Ascending aorta (tissue), 2 donors: Measurements from ENCODE around the gene EIPR1. TPM values are rescaled to one million over a fixed set of nuclear protein-coding genes. Genes with fewer than 3 reads are reported as not detected.
"Not testable (repeated sequence)": the region's sequence is repeated elsewhere in the genome, so short reads cannot be mapped to it uniquely, and the experiment has no call there.

Experiments
- DNase-seq, 2 donors: peaks; one replicate each; pipeline ENCODE4 v3.0.0-alpha.2; 2019; ENCODE audit warnings: low spot score in 2 of 2
- H3K27ac ChIP-seq, 2 donors: fragments of 200-600 bp; sonication (generic); one replicate each; pipeline ENCODE4 v1.5.1; 2016 to 2017; ENCODE audit warnings: mild to moderate bottlenecking in 1 of 2
- H3K27me3 ChIP-seq: fragments of 200-600 bp; sonication (generic); one replicate; pipeline ENCODE4 v1.5.1; 2017
- H3K36me3 ChIP-seq, 2 donors: fragments of 200-600 bp; sonication (generic); one replicate each; pipeline ENCODE4 v1.5.1; 2016
- H3K4me1 ChIP-seq, 2 donors: fragments of 200-600 bp; sonication (generic); one replicate each; pipeline ENCODE4 v1.5.1; 2016 to 2017; ENCODE audit warnings: mild to moderate bottlenecking in 1 of 2
- H3K4me3 ChIP-seq, 2 donors: fragments of 200-600 bp; sonication (generic); one replicate each; pipeline ENCODE4 v1.5.1; 2016 to 2017; ENCODE audit warnings: mild to moderate bottlenecking in 1 of 2
- H3K9me3 ChIP-seq, 2 donors: fragments of 200-600 bp; sonication (generic); one replicate each; pipeline ENCODE4 v1.5.1; 2016
- intact Hi-C: fragments of 100-400 bp; cut with DNase I; formaldehyde crosslinking; loops from one replicate; pipeline ENCODE4 v1.15.1; 2023
- total RNA-seq: library from RNA; depleted of rRNA; stranded (reverse); fragments of >200 nt; gene quantifications from one replicate; pipeline ENCODE4 v1.1.0, GENCODE V29; 2016
- TF ChIP-seq, protein P1 (sequence below), 3 experiments: fragments of 200-600 bp in 2 of 3; fragments of 450-650 bp in 1 of 3; sonication (generic) in 2 of 3; IDR thresholded peaks; one replicate each; pipeline ENCODE4 v1.5.1; 2016 to 2019; ENCODE audit warnings: antibody characterized with exemption in 3 of 3, mild to moderate bottlenecking in 1 of 3, moderate library complexity in 1 of 3

Gene EIPR1
- total RNA-seq, 1 donor from 2014 or later, result 14.5 TPM

DNA sequence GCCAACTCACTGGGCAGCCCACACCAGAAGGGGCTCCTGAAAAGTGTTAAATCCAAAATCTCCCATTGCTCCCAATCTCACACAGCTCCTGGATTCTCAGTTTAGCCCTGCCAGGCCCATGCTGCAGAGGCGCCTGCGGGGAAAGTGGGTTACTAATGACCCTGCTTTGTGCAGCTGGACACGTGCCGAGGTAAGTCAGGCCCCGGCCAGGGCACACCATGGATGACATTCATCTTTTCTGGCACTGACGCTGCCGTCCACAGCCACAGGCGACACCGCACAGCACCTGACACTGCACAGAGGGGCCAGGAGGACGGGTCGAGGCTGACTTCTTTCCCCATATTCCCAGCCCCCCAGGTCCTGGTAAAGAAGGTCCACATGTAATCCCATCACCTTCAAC lies 193.5 kb downstream of the EIPR1 start:
- Histone ChIP-seq H3K36me3 (peaks cover 0 to 8% of the 10 kb centered on the region in 2 donors), H3K9me3 (no peaks in the 10 kb centered on the region), H3K4me1 (no peaks in the 10 kb centered on the region), H3K27me3 (no peaks in the 10 kb centered on the region), H3K27ac (no peak overlapping the region), H3K4me3 (no peak overlapping the region)
- TF ChIP-seq, protein P1, sequence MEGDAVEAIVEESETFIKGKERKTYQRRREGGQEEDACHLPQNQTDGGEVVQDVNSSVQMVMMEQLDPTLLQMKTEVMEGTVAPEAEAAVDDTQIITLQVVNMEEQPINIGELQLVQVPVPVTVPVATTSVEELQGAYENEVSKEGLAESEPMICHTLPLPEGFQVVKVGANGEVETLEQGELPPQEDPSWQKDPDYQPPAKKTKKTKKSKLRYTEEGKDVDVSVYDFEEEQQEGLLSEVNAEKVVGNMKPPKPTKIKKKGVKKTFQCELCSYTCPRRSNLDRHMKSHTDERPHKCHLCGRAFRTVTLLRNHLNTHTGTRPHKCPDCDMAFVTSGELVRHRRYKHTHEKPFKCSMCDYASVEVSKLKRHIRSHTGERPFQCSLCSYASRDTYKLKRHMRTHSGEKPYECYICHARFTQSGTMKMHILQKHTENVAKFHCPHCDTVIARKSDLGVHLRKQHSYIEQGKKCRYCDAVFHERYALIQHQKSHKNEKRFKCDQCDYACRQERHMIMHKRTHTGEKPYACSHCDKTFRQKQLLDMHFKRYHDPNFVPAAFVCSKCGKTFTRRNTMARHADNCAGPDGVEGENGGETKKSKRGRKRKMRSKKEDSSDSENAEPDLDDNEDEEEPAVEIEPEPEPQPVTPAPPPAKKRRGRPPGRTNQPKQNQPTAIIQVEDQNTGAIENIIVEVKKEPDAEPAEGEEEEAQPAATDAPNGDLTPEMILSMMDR (IDR thresholded peaks at IDR 0.05), result no peak
- no peak for DNase-seq
- intact Hi-C loops, result no loop called here

- peaks cover 0 to 6% of the 10 kb centered on the region in 2 donors for H3K36me3 ChIP-seq
- TF ChIP-seq, protein P1 (IDR thresholded peaks at IDR 0.05), result no peak
- intact Hi-C loops, result no loop called here
- DNase-seq, result no peak
- no peaks in the 10 kb centered on the region for H3K9me3 ChIP-seq
- H3K27ac ChIP-seq, result no peak overlapping the region
- H3K27me3 ChIP-seq, result no peaks in the 10 kb centered on the region
- H3K4me1 ChIP-seq, result no peaks in the 10 kb centered on the region
- no peak overlapping the region for H3K4me3 ChIP-seq
These were observed 193.9 kb downstream of the EIPR1 start for GRCh38 chr2:3183766-3184165.

GRCh38 chr2:3182848-3183247 lies 194.8 kb downstream of the EIPR1 start:
- no peak overlapping the region for H3K4me3 ChIP-seq
- DNase-seq, result no peak
- no peaks in the 10 kb centered on the region for H3K4me1 ChIP-seq
- no peaks in the 10 kb centered on the region for H3K36me3 ChIP-seq
- intact Hi-C loops, result no loop called here
- no peak overlapping the region for H3K27ac ChIP-seq
- H3K9me3 ChIP-seq, result no peaks in the 10 kb centered on the region
- H3K27me3 ChIP-seq, result no peaks in the 10 kb centered on the region
- TF ChIP-seq, protein P1 (IDR thresholded peaks at IDR 0.05), result no peak

DNA sequence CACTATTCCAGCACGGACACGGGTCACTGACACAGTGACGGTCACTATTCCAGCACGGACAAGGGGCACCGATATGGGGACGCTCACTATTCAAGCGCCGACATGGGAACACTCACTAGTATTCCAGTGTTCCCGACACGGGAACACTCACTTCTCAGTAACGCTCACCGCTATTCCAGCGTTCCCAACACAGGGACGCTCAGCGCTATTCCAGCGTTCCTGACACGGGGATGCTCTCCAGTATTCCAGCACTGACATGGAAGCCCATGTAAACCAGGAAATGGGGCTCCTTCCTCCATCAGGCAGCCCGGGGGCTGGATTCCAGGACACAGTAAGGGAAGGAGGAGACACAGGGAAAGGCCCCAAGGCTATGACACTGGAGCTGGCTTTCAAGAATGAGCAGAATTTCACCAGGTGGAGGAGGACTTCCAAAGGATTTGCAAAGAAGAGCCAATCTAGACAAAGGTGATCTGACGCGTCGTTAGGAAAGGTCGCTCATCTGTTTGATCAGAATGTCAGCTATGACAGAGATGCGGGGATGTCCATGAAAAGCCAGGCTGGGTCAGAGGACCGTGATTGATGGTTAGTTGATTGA lies 196.1 kb downstream of the EIPR1 start:
- TF ChIP-seq, protein P1 (IDR thresholded peaks at IDR 0.05), result no peak
- no peak for DNase-seq
- peaks cover 0 to 5% of the 10 kb centered on the region in 2 donors for H3K36me3 ChIP-seq

GRCh38 chr2:3180909-3181221 lies 196.8 kb downstream of the EIPR1 start:
- H3K27me3 ChIP-seq, H3K36me3 ChIP-seq, H3K4me1 ChIP-seq, H3K27ac ChIP-seq, H3K9me3 ChIP-seq, intact Hi-C loops, DNase-seq, H3K4me3 ChIP-seq: not testable (repeated sequence)

More for the DNA sequence above, 196.1 kb downstream of the EIPR1 start:
- Histone ChIP-seq H3K4me1 (no peaks in the 10 kb centered on the region), H3K4me3 (no peak overlapping the region), H3K27me3 (no peaks in the 10 kb centered on the region), H3K27ac (no peak overlapping the region), H3K9me3 (no peaks in the 10 kb centered on the region)
- intact Hi-C loops, result no loop called here

DNA sequence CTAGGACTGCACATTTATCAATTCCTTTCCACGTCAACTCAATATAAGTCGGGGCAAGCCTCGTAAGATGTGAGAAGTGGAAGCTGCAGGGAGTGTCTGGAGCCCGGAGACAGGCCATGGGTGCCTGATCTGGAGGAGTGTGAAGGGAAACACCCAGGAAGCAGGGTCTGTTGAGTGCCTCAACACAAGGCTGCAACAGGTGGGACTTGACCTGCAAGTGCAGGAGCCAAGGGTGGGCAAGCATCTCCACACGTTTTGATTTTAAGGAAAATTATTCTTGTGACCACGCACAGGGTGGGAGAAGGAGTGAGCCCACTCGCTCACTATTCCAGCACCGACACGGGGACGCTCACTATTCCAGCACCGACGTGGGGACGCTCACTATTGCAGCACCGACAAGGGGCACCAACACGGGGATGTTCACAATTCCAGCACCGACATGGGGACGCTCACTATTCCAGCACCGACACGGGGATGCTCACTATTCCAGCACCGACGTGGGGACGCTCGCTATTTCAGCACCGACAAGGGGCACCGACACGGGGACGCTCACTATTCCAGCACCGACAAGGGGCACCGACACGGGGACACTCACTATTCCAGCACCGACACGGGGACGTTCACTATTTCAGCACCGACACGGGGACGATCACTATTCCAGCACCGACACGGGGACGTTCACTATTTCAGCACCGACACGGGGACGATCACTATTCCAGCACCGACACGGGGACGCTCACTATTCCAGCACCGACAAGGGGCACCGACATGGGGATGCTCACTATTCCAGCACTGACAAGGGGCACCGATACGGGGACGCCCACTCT lies 197.3 kb downstream of the EIPR1 start:
- intact Hi-C loops, result no loop called here
- TF ChIP-seq, protein P1 (IDR thresholded peaks at IDR 0.05), result no peak
- no peak for DNase-seq
- no peaks in the 10 kb centered on the region for H3K27me3 ChIP-seq
- no peak overlapping the region for H3K4me3 ChIP-seq
- peaks cover 0 to 5% of the 10 kb centered on the region in 2 donors for H3K36me3 ChIP-seq
- no peaks in the 10 kb centered on the region for H3K9me3 ChIP-seq
- no peaks in the 10 kb centered on the region for H3K4me1 ChIP-seq
- no peak overlapping the region for H3K27ac ChIP-seq
